Gastroesophageal sphincter (tissue), 4 donors: ENCODE results near the gene NUTM1. TPM values are rescaled to one million over a fixed set of nuclear protein-coding genes. Genes with fewer than 3 reads are reported as not detected.

Source experiments
- ATAC-seq: fragments of 150-250 bp; one replicate; pipeline ENCODE4 v1.9.1; 2016; ENCODE audit warnings: mild to moderate bottlenecking, moderate library complexity
- H3K27ac ChIP-seq, 4 donors: fragments of 200-600 bp; sonication (generic) in 3 of 4; 1 replicate in 3 of 4; 2 replicates in 1 of 4; pipeline ENCODE4 v1.5.1; 2016 to 2019
- H3K27me3 ChIP-seq: fragments of 200-600 bp; sonication (generic); one replicate; pipeline ENCODE4 v1.5.1; 2019
- H3K36me3 ChIP-seq, 2 donors: fragments of 200-600 bp; sonication (generic); one replicate each; pipeline ENCODE4 v1.5.1; 2019; ENCODE audit warnings: control low read depth in 1 of 2
- H3K4me1 ChIP-seq, 3 donors: fragments of 200-600 bp; sonication (generic); 1 replicate in 2 of 3; 2 replicates in 1 of 3; pipeline ENCODE4 v1.5.1; 2016 to 2019; ENCODE audit warnings: control low read depth in 2 of 3
- H3K4me3 ChIP-seq, 2 donors: fragments of 200-600 bp; sonication (generic); one replicate each; pipeline ENCODE4 v1.5.1; 2019; ENCODE audit warnings: mild to moderate bottlenecking in 1 of 2, moderate library complexity in 1 of 2
- H3K9me3 ChIP-seq, 3 donors: fragments of 200-600 bp; sonication (generic); one replicate each; pipeline ENCODE4 v1.5.1; 2017 to 2019; ENCODE audit warnings: control low read depth in 2 of 3
- EP300 ChIP-seq: sonication (generic); formaldehyde crosslinking; IDR thresholded peaks from one replicate; pipeline ENCODE4 v1.6.1; 2017; ENCODE audit warnings: antibody characterized with exemption, mild to moderate bottlenecking
- POLR2A ChIP-seq, 2 donors: fragments of 450-650 bp; IDR thresholded peaks; one replicate each; pipeline ENCODE4 v1.6.1; 2017; ENCODE audit warnings: antibody characterized with exemption in 2 of 2, mild to moderate bottlenecking in 2 of 2, moderate library complexity in 1 of 2
- POLR2AphosphoS5 ChIP-seq: sonication (generic); formaldehyde crosslinking; IDR thresholded peaks from one replicate; pipeline ENCODE4 v1.6.1; 2017; ENCODE audit warnings: antibody characterized with exemption
- WGBS, 2 donors: methylation state at CpG; one replicate each; pipeline ENCODE4 v1.1.5; 2018; ENCODE audit warnings: low coverage in 1 of 2; 5-methylcytosine and 5-hydroxymethylcytosine counted together
- total RNA-seq, 4 donors: library from RNA; depleted of rRNA; stranded (reverse); fragments of >200 nt; gene quantifications; one replicate each; pipeline ENCODE4 v1.1.0, GENCODE V29; 2016
- TF ChIP-seq, protein P1 (sequence below), 4 experiments: fragments of 200-600 bp in 2 of 4; fragments of 450-650 bp in 2 of 4; sonication (generic) in 1 of 4; IDR thresholded peaks; one replicate each; pipeline ENCODE4 v1.5.1; 2017 to 2019; ENCODE audit warnings: antibody characterized with exemption in 4 of 4, mild to moderate bottlenecking in 2 of 4, moderate library complexity in 2 of 4

The NUTM1 gene
- total RNA-seq, 4 donors from 2014 or later: 0.12 TPM; not detected in 3

DNA sequence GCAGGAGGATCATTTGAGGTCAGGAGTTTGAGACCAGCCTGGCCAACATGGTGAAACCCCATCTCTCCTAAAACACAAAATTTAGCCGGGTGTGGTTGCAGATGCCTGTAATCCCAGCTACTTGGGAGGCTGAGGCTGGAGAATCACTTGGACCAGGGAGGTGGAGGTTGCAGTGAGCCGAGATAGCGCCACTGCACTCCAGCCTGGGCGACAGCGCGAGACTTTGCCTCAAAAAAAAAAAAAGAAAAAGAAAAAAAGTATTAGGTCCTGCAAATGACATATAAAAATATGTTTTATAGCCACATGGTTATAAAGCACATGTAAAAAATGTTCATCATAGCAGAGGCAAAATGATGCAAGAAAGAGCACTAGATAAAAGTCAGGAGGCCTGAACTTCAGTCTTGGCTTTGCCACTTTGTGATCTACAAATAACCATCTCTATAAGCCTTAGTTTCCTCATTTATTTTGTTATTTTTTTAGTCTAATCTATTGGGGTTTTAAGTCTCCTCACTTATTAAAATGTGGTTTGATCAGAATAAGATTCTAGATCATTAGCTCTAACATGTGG, 10.5 kb upstream of the NUTM1 start:
- H3K36me3 ChIP-seq: no peaks in the 10 kb centered on the region
- no peak for TF ChIP-seq POLR2AphosphoS5
- TF ChIP-seq EP300: no peak
- no peak for TF ChIP-seq POLR2A (IDR thresholded peaks at IDR 0.05)
- TF ChIP-seq, protein P1, sequence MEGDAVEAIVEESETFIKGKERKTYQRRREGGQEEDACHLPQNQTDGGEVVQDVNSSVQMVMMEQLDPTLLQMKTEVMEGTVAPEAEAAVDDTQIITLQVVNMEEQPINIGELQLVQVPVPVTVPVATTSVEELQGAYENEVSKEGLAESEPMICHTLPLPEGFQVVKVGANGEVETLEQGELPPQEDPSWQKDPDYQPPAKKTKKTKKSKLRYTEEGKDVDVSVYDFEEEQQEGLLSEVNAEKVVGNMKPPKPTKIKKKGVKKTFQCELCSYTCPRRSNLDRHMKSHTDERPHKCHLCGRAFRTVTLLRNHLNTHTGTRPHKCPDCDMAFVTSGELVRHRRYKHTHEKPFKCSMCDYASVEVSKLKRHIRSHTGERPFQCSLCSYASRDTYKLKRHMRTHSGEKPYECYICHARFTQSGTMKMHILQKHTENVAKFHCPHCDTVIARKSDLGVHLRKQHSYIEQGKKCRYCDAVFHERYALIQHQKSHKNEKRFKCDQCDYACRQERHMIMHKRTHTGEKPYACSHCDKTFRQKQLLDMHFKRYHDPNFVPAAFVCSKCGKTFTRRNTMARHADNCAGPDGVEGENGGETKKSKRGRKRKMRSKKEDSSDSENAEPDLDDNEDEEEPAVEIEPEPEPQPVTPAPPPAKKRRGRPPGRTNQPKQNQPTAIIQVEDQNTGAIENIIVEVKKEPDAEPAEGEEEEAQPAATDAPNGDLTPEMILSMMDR (IDR thresholded peaks at IDR 0.05): no peak
- no peak overlapping the region for H3K4me3 ChIP-seq
- no peaks in the 10 kb centered on the region for H3K9me3 ChIP-seq
- no peaks in the 10 kb centered on the region for H3K27me3 ChIP-seq
- WGBS, 2 donors: 80 to 97% methylated on average over 1 to 6 of the region's 6 CpGs
- H3K4me1 ChIP-seq: peaks cover 0 to 31% (median 8%) of the 10 kb centered on the region in 3 donors
- no peak overlapping the region for H3K27ac ChIP-seq
- no peak for ATAC-seq

DNA sequence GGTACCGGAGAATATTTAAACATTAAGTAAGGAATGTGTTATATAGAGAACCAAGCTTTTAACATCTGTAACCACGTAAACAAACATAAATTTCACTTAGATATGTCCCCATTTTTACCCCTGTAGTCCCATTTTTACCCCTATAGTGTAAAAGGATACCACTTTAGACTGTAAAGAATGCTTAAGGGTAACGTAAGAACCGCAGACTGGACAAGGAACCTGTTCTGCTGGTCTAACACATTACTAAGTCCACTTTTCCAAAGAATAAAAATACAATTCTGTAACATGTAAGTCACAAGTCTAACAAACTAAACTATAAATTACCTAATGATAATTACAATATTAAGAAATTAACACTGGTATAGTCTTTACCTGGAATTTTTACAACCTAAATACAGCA, 8.4 kb upstream of the NUTM1 start:
- H3K9me3 ChIP-seq: no peaks in the 10 kb centered on the region
- H3K4me1 ChIP-seq: peaks cover 0 to 43% (median 8%) of the 10 kb centered on the region in 3 donors
- WGBS, 2 donors: 77 to 86% methylated on average over 4 of the region's 4 CpGs
- no peak for TF ChIP-seq POLR2A (IDR thresholded peaks at IDR 0.05)
- TF ChIP-seq POLR2AphosphoS5: no peak
- TF ChIP-seq, protein P1 (IDR thresholded peaks at IDR 0.05): no peak
- no peak for TF ChIP-seq EP300
- peaks cover 0 to 7% of the 10 kb centered on the region in 2 donors for H3K36me3 ChIP-seq
- no peak overlapping the region for H3K4me3 ChIP-seq
- H3K27me3 ChIP-seq: no peaks in the 10 kb centered on the region
- H3K27ac ChIP-seq: peak overlapping the region in 1 of 4 donors; percentile 35
- ATAC-seq: no peak

DNA sequence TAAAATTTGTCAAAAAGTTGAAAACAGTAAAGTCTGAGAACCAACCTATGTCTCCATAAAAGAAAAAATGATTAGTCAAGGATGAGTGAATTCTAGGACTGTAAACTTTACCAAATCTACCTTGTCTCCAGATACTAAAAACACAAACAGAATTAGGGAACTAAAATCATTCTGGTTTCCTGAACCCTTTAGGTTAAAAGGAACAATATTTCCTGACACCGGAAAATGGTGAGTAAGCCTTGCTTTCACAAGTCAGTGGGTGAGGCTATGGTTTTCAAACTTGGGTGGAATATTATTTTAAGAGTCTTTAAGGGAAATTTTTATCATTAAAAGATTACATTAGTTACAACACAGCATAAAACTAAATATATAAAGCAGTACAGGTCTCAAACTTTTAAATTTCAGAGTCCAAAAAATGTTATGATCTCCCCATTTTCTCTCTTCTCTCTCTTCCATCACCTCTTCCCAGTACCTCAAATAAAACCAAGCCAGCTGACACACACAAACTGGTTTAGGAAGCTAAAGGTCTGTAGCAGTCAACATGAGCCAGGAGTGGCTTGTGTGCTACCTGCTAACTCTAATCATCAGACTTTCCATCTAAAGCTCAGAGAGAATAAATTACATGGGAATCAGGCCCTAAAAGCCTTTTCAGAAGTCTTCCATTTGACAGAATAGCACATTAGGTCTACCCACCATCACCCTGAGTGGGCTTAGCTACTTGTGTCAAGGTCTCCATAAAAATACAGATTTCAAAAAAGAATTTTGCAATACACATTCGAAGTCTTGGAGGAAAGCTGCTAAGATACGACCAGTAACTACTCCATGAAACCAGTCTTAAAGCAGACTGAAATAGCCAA, 7.7 kb upstream of the NUTM1 start:
- Histone ChIP-seq H3K4me1 (peaks cover 0 to 50% (median 8%) of the 10 kb centered on the region in 3 donors), H3K36me3 (peaks cover 0 to 9% of the 10 kb centered on the region in 2 donors), H3K9me3 (no peaks in the 10 kb centered on the region), H3K4me3 (no peak overlapping the region), H3K27ac (peak overlapping the region in 3 of 4 donors; percentile 28 to 37 (median 35)), H3K27me3 (no peaks in the 10 kb centered on the region)
- no peak for ATAC-seq
- 73 to 91% methylated on average over 3 of the region's 3 CpGs for WGBS, 2 donors
- TF ChIP-seq POLR2AphosphoS5: no peak
- no peak for TF ChIP-seq POLR2A (IDR thresholded peaks at IDR 0.05)
- TF ChIP-seq EP300: no peak
- TF ChIP-seq, protein P1 (IDR thresholded peaks at IDR 0.05): no peak

DNA sequence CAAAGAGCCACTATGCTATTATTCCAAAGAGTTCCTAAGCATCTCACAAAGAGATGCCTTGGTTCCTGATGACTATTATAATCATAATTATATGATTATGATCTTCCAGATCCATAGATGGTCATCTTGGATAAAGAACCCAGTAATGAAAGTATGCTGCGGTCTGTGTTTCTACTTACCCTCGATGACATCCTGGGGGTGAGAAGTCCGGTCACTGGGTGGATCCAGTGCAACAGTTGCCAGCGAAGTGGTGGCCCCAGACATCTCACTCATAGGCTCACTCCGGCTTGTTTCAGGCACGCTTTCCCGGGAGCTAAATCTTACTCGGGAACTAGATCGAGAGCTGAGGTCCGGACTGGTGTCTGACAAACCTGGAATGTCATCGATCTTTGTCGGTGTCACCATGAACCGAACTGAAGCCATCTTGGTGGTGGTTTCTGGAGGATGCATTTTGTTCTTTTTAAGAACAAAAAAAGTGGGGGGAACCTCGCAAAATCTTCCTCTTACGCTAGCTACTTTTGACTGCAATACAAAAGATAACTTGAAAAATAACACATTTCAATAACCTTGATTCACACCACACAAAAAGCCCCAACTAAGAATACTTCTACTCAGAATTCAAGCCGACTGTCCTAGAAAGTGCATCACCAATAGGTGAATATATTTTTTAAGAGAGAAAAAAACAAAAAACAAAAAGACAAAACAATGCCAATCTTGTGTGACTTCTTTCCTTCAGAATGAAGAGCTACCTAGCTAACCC, 6.7 kb upstream of the NUTM1 start:
- no peak for ATAC-seq
- Histone ChIP-seq H3K9me3 (no peaks in the 10 kb centered on the region), H3K4me1 (peaks cover 0 to 59% (median 8%) of the 10 kb centered on the region in 3 donors), H3K36me3 (peaks cover 0 to 19% of the 10 kb centered on the region in 2 donors), H3K4me3 (peak overlapping the region; percentile 70), H3K27ac (peak overlapping the region in 3 of 4 donors; percentile 9 to 90 (median 85)), H3K27me3 (no peaks in the 10 kb centered on the region)
- WGBS, 2 donors: 66 to 82% methylated on average over 5 to 15 of the region's 16 CpGs
- TF ChIP-seq POLR2AphosphoS5 (no peak), EP300 (no peak), POLR2A (IDR thresholded peaks at IDR 0.05) (no peak)
- TF ChIP-seq, protein P1 (IDR thresholded peaks at IDR 0.05): no peak
